HK-2 (cell line): ENCODE data around the gene LDB3.
"Not testable (repeated sequence)": the region's sequence is repeated elsewhere in the genome, so short reads cannot be mapped to it uniquely, and the experiment has no call there.

Source experiments
- DNase-seq: peaks from one replicate; pipeline ENCODE4 v3.0.0-alpha.2; 2018; ENCODE audit not compliant: unreplicated experiment

LDB3 gene

GRCh38 chr10:86668297-86669165, at the start of gene LDB3:
LDB3 (plus strand) TSS chr10:86668511; CDS start chr10:86668692, 181 bp downstream.
- DNase-seq, result peak; percentile 56

DNA sequence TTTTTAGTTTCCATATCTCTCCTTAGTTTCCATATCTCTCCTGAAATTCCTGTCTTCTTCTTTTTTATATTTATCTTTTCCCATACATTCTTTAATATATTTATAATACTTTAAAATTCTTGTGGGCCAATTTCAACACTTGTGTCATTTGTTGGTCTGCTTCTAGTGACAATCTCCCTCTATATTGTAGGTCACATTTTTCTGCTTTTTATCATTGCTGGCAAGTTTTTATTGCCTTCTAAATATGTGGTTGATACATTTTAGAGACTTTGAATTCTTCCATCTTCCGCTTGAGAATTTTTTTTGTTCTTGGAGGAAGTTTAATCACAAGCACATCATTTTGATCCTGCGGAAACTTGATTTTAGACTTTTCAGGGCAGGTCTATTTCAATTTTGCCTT, 40.0 kb upstream of the LDB3 start:
- no peak for DNase-seq

GRCh38 chr10:86630079-86630478, 38.2 kb upstream of the LDB3 start:
- no peak for DNase-seq

GRCh38 chr10:86632009-86632800, 36.1 kb upstream of the LDB3 start:
- DNase-seq, result no peak

- no peak for DNase-seq
Measured at GRCh38 chr10:86632951-86633350, 35.4 kb upstream of the LDB3 start.

DNA sequence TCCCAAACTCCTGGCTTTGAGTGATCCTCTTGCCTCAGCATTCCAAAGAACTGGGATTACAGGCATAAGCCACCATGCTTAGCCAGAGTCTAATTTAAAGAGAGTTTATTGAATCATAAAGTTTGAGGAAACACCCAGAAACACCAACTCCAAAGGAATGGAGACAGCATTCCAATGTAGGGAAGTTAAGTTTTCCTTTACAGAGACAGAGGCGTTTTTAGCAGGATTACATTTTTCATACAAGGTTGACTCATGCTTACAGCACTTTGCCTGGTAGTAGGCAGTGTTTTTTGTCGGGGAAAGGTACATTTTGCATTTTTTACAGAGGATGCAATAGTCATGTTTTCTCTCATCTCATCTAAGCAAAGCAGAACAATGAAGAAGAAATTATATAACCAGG, 32.9 kb upstream of the LDB3 start:
- no peak for DNase-seq

DNA sequence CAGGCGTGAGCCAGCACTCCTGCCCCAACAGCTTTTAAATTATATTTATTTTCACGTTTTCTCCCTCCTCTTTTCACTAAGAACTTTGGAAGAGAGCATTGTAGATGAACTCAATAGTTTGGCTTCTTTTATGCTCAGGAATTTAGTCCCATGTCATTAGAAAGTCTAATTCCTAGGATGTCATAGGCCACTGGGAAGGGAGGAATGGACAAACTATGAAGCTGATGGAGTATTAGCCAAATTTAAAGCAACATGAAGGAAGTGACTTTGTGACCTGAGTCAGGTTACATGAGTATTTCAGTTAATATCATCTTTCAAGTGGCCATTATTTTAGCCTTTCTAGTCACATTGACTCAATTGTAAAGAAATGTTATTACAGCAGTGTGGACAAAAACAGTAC, 32.0 kb upstream of the LDB3 start:
- no peak for DNase-seq

- no peak for DNase-seq
Measured at GRCh38 chr10:86642021-86642420, 26.3 kb upstream of the LDB3 start.

GRCh38 chr10:86642499-86642898, 25.8 kb upstream of the LDB3 start:
- DNase-seq, result no peak

GRCh38 chr10:86644152-86644793, 24.0 kb upstream of the LDB3 start:
- DNase-seq, result no peak

- no peak for DNase-seq
Measured at GRCh38 chr10:86644794-86645445, 23.4 kb upstream of the LDB3 start.

DNA sequence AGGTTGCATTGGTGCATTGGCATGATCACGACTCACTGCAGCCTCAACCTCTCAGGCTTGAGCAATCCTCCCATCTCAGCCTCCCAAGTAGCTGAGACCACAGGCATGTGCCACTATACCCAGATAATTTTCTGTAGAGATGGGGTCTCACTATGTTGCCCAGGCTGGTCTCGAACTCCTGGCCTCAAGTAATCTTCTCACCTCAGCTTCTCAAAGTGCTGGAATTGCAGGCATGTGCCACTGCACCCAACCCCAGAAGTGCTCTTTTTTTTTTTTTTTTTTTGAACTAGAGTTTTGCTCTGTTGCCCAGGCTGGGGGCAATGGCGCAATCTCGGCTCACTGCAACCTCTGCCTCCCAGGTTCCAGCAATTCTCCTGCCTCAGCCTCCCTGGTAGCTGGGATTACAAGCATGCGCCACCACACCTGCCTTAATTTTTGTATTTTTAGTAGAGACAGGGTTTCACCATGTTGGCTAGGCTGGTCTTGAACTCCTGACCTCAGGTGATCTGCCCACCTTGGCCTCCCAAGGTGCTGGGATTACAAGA, 22.6 kb upstream of the LDB3 start:
- DNase-seq, result not testable (repeated sequence)

- DNase-seq, result no peak
Measured at GRCh38 chr10:86646532-86646931, 21.8 kb upstream of the LDB3 start.

GRCh38 chr10:86646933-86647332, 21.4 kb upstream of the LDB3 start:
- DNase-seq, result no peak

GRCh38 chr10:86647773-86648703, 20.3 kb upstream of the LDB3 start:
- DNase-seq, result no peak

- DNase-seq, result peak; percentile 21
Measured at GRCh38 chr10:86648704-86649427, 19.4 kb upstream of the LDB3 start.

- no peak for DNase-seq
Measured at GRCh38 chr10:86649471-86650150, 18.7 kb upstream of the LDB3 start.

GRCh38 chr10:86650151-86650550, 18.2 kb upstream of the LDB3 start:
- DNase-seq, result no peak

DNA sequence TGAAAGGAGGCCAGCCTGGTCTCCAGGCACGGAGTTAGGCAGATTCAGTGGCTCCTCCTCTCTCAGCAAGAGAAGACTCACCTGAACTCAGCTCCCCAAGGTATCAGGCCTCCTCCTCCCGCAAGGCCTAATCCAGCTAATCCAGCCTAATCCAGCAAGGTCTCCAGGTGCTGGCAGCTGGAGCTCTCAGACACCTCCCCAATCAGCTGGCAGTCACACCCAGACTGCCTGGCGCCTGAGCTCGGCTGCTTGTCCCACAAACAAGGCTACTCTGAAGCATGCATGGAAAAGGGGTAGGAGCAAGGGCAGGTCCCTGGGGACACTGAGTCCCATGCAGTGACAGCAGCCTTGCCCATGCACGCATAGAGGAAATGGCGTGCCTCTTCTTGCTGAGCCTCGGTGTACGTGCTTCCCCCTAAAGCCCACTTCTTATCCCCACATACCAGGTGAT, 17.3 kb upstream of the LDB3 start:
- DNase-seq, result no peak
